Activated CD4-positive, alpha-beta T cell treated with anti-CD3 and anti-CD28 coated beads, Interleukin-2, amount 50 U/mL, for 24 hours (primary cell): ENCODE data around the gene TFEC.

ENCODE experiments used
- DNase-seq, 2 donors: peaks; one replicate each; pipeline ENCODE4 v3.0.0-alpha.2; 2020; ENCODE audit warnings: low read depth in 1 of 2, low spot score in 1 of 2

Gene TFEC

DNA sequence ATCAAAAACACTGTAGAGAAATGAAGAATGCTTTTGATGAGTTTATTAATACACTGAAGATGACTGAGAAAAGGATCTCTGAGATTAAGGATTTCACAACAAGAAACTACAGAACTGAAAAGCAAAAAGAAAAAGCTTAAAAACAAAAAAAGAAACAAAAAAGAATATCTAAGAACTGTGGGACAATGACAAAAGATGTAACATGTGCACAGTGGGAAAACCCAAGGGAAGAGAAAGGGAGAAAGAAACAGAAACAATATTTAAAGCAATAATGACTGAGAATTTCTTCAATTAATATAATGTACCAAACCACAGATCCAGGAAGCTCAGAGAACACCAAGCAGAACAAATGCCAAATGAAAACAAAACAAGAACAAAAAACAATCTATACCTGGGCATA lies 42.2 kb downstream of the TFEC start:
- DNase-seq = no peak

- no peak for DNase-seq
These were observed 43.1 kb downstream of the TFEC start for GRCh38 chr7:115987486-115987885.

GRCh38 chr7:115984105-115984504 lies 46.5 kb downstream of the TFEC start:
- DNase-seq = no peak

- no peak for DNase-seq
These were observed 50.4 kb downstream of the TFEC start for GRCh38 chr7:115980159-115980558.

DNA sequence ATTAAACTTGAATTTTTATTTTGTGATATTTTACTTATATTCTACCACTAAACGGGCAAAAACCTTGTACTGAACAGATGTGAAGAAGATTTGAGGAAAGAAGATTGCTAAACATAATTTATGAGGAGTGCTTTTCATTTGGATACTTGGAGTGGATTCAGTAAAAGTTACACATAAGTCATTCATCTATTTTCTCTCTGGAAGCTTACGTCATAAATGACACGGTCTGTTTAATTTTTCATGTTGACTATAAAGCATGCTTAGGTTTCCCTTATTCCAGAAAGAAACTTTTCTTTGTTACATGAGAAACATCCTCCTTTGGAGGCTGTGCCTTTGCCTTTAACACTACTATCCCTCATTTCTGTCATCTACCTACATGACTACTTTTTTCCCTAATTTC lies 53.9 kb downstream of the TFEC start:
- no peak for DNase-seq

- no peak for DNase-seq
These were observed 54.8 kb downstream of the TFEC start for GRCh38 chr7:115975766-115976165.

DNA sequence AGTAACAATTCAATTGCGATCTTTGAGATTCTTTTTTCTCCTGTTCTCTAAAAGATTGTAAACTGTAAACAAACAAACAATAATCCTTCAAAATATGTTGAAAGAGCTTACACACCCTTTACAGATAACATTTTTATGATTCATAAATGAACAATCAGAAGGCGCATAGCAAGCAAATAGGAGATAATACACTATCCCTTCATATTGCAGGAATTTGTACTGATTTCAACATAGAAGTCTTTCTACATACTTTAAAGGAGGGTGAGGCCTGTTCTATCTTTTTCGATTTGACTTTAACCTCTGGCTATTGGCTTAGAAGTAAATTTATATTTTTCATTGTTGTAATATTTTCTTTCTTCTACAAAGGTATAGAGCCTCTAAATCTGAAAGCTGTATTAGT lies 57.2 kb downstream of the TFEC start:
- DNase-seq = no peak

GRCh38 chr7:115971506-115971905 lies 59.1 kb downstream of the TFEC start:
- no peak for DNase-seq

DNA sequence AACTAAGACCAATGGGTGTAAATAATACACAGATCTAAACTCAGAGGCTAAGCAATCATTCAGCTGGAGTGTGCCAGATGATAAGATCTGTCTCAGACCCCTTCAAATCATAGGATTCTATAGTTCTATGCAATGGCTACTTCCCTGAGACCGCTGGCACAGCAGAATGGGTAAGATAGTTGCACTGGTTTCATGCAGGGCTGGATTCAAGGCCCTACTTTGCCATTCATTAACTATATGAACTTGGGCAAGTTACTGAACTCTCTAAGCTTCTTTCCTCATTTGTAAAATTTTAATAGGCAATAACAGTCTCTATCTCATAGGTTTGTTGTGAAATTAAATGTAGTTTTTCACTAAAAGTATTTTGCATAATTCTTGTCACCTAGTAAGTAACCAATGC lies 62.0 kb downstream of the TFEC start:
- DNase-seq = no peak

- DNase-seq = no peak
These were observed 62.4 kb downstream of the TFEC start for GRCh38 chr7:115968171-115968570.

DNA sequence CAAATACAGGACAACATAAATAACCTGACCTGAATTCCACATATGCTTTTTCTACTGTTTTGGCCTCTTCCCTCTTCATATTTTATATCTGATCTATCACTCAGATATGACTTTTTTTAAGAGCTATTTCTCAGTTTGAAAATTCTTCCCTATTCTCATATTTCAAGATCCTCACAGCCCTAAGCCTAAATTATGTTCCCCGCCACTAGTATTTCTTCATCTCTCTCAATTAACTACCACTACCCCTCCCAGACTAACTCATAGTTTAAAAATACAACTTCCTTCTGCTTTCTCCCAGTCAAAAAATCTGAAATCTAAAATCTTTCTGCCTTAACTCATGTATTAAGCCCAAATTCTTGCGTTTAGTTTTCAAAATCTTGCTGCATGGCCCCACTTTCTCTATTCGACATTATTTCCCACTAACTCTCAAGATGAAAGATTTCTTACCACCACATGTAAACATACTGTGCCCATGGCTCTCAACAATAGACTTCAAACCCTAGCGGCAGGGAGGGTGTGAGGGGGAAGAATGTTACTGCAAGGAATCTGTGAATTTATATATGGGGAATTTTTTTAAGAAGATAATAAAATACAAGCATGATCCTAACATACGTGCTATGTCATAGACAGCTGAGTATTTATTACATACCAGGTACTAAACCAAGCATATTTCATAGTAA lies 64.6 kb downstream of the TFEC start:
- DNase-seq = no peak

- DNase-seq = no peak
These were observed 65.3 kb downstream of the TFEC start for GRCh38 chr7:115965236-115965635.

- DNase-seq = no peak
These were observed 65.8 kb downstream of the TFEC start for GRCh38 chr7:115964799-115965198.

GRCh38 chr7:115962340-115962739 lies 68.2 kb downstream of the TFEC start:
- DNase-seq = no peak

DNA sequence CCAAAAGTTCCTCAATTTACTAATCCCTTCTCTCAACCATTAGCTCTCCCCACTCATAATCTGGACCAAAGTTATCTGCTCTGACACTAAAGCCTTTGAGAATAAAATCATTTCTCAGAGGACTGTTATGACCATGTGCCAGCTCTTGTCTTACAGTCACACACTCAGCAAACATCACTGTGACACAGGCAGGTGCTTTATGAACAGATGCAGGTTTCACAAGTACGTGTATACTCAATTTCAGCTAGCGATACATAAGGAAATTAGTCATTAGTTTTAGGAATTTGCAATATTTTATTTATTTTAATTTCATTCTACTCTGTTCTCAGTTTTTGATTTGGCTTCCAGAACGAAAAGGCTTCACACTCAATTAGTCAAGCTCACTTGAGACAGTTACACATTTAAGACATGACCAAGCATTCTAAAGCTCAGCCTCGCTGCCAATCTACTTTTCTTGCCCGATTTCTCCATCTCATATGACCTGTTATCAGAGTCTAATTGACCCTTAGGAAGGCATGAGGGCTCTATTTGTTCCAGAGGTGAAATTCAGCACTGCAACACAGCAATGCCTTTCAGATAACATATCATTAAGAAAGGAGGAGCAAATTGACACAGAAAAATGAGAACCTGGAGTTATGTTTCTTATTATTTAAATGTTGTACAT lies 76.8 kb downstream of the TFEC start:
- no peak for DNase-seq

GRCh38 chr7:115952832-115953231 lies 77.7 kb downstream of the TFEC start:
- no peak for DNase-seq

DNA sequence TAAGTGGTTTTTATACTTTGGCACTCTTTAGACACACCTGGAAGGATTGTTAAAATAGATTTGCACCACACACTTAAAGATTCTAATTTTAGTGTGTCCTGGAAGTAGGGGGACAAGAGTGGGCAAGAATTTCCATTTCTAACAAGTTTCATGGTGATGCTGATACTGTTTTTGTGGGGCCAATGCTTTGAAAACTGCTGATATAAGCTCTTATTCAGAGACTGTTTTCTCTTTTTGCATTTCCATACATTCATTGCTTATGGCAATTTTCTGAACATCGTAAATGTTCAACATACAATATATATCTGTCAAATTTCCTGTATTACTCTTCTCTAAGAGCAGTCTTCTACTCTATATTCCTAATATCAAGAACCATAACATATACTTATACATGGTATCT lies 79.0 kb downstream of the TFEC start:
- no peak for DNase-seq

GRCh38 chr7:115941703-115942268 lies 88.8 kb downstream of the TFEC start:
- no peak for DNase-seq

DNA sequence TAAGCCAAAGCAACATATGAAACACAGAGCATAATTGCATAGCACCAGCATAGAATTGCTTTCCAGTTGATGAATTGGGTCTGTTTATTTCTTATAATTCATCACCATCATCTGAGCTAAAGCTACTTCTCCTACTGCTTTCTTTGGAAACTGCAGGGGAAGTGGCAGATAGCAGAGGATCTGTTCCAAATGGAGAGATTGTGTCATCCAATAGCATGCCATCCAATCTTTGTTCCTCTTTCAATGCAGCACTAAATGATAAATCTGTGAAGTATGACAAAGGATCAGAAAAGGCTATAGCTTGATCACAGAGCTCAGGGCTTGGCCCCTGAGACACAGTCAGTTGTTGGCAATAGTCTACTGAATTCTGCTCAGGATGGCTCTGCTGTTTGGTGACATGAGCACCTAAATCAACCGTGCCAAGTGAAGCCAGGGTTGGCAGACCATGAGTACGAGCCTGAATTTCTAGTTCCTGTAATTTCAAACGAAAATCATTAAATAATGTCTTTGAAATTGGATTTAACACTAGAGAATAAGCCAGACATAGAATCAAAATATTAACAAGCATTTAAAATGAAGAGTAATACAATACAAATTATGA lies 90.0 kb downstream of the TFEC start:
- DNase-seq = no peak

DNA sequence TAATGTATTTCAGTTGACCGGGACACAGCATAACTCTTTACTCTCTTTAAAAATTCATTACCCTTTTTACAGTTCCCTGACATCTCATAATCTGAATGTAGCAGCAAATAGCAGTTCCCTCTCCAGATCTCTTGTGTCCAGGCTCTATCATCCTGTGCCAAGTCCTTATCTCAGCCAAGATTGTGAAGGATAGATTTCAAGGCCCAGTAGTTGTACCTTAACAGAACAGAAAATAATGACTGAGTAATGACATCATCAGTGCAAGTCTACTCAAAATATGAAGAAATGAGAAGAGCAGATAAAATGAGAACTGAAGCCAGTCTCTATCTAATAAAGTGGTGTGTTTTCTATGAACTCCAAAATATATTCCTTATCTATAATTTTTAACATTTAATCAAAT lies 92.6 kb downstream of the TFEC start:
- DNase-seq = no peak

- DNase-seq = no peak
These were observed 97.1 kb downstream of the TFEC start for GRCh38 chr7:115933471-115933870.

GRCh38 chr7:115932880-115933279 lies 97.7 kb downstream of the TFEC start:
- no peak for DNase-seq
